H9 (cell line): ENCODE data around the gene COMMD4. TPM values are rescaled to one million over a fixed set of nuclear protein-coding genes. Genes with fewer than 3 reads are reported as not detected.

ENCODE experiments used
- DNase-seq: peaks from one replicate; pipeline ENCODE4 v3.0.0-alpha.2; 2017
- H2AFZ ChIP-seq: one replicate; pipeline ENCODE4 v1.6.1; 2013; ENCODE audit warnings: mild to moderate bottlenecking, low read length, control low read depth, moderate library complexity
- H2AK5ac ChIP-seq: 2 replicates; pipeline ENCODE4 v1.6.1; 2013; ENCODE audit warnings: low read length, control low read depth, mixed read lengths; ENCODE audit not compliant: insufficient read length
- H2BK120ac ChIP-seq: one replicate; pipeline ENCODE4 v1.6.1; 2013; ENCODE audit warnings: low read depth, mild to moderate bottlenecking, low read length, control low read depth, inconsistent platforms; ENCODE audit not compliant: poor library complexity, severe bottlenecking
- H2BK12ac ChIP-seq: 2 replicates; pipeline ENCODE4 v1.6.1; 2013; ENCODE audit warnings: low read length, control low read depth, mixed read lengths, low read depth; ENCODE audit not compliant: insufficient read length
- H2BK15ac ChIP-seq: 2 replicates; pipeline ENCODE4 v1.6.1; 2013; ENCODE audit warnings: low read depth, low read length, control low read depth
- H2BK20ac ChIP-seq: one replicate; pipeline ENCODE4 v1.6.1; 2013; ENCODE audit warnings: low read depth, mild to moderate bottlenecking, low read length, control low read depth, inconsistent platforms; ENCODE audit not compliant: poor library complexity, severe bottlenecking
- H2BK5ac ChIP-seq: 2 replicates; pipeline ENCODE4 v1.6.1; 2013; ENCODE audit warnings: low read length, control low read depth, mixed read lengths; ENCODE audit not compliant: insufficient read length
- H3K14ac ChIP-seq: 2 replicates; pipeline ENCODE4 v1.6.1; 2013; ENCODE audit warnings: low read length, control low read depth; ENCODE audit not compliant: insufficient read depth
- H3K18ac ChIP-seq: 2 replicates; pipeline ENCODE4 v1.6.1; 2013; ENCODE audit warnings: low read depth, mild to moderate bottlenecking, mixed read lengths, low read length, control low read depth; ENCODE audit not compliant: insufficient read length
- H3K23ac ChIP-seq: 2 replicates; pipeline ENCODE4 v1.6.1; 2013; ENCODE audit warnings: low read length, control low read depth, mixed read lengths, low read depth; ENCODE audit not compliant: insufficient read length
- H3K23me2 ChIP-seq: 2 replicates; pipeline ENCODE4 v1.6.1; 2013; ENCODE audit warnings: low read depth, mild to moderate bottlenecking, mixed read lengths, low read length, control low read depth; ENCODE audit not compliant: insufficient read length, poor library complexity, severe bottlenecking
- H3K27ac ChIP-seq: 2 replicates; pipeline ENCODE4 v1.5.1; 2013; ENCODE audit warnings: low read length, control low read depth, mixed read lengths, low read depth; ENCODE audit not compliant: insufficient read length
- H3K27me3 ChIP-seq: 2 replicates; pipeline ENCODE4 v1.6.1; 2013; ENCODE audit warnings: low read length, control low read depth, inconsistent platforms; ENCODE audit not compliant: insufficient read depth
- H3K4ac ChIP-seq: 2 replicates; pipeline ENCODE4 v1.6.1; 2013; ENCODE audit warnings: low read depth, mild to moderate bottlenecking, control low read depth, inconsistent platforms, low read length, moderate library complexity
- H3K4me1 ChIP-seq: 2 replicates; pipeline ENCODE4 v1.6.1; 2013; ENCODE audit warnings: low read length, control low read depth, inconsistent platforms; ENCODE audit not compliant: insufficient read depth
- H3K4me2 ChIP-seq: 2 replicates; pipeline ENCODE4 v1.6.1; 2013; ENCODE audit warnings: low read length, control low read depth, mixed read lengths; ENCODE audit not compliant: insufficient read length, insufficient read depth
- H3K56ac ChIP-seq: 2 replicates; pipeline ENCODE4 v1.6.1; 2013; ENCODE audit warnings: low read depth, mild to moderate bottlenecking, mixed read lengths, low read length, control low read depth; ENCODE audit not compliant: insufficient read length
- H3K79me1 ChIP-seq: 2 replicates; pipeline ENCODE4 v1.6.1; 2013; ENCODE audit warnings: low read depth, mild to moderate bottlenecking, moderate library complexity, low read length, control low read depth, inconsistent platforms; ENCODE audit not compliant: insufficient read depth, poor library complexity, severe bottlenecking
- H3K79me2 ChIP-seq: 2 replicates; pipeline ENCODE4 v1.6.1; 2013; ENCODE audit warnings: low read length, control low read depth, inconsistent platforms; ENCODE audit not compliant: insufficient read depth
- H3K9ac ChIP-seq: 2 replicates; pipeline ENCODE4 v1.6.1; 2013; ENCODE audit warnings: low read length, control low read depth, mixed read lengths; ENCODE audit not compliant: insufficient read length; ENCODE audit errors: extremely low read depth
- H3K9me3 ChIP-seq: one replicate; pipeline ENCODE4 v1.6.1; 2013; ENCODE audit warnings: low read depth, low read length, inconsistent platforms; ENCODE audit not compliant: control insufficient read depth
- H3T11ph ChIP-seq: one replicate; pipeline ENCODE4 v1.6.1; 2013; ENCODE audit warnings: mild to moderate bottlenecking, low read length, control low read depth, inconsistent platforms
- H4K20me1 ChIP-seq: one replicate; pipeline ENCODE4 v1.6.1; 2013; ENCODE audit not compliant: control insufficient read depth, insufficient read length, insufficient read depth
- H4K5ac ChIP-seq: 2 replicates; pipeline ENCODE4 v1.6.1; 2013; ENCODE audit warnings: low read depth, mild to moderate bottlenecking, mixed read lengths, low read length, control low read depth; ENCODE audit not compliant: insufficient read length
- H4K8ac ChIP-seq: replicated peaks from 2 replicates; pipeline ENCODE4 v1.6.1; 2013; ENCODE audit warnings: low read length, control low read depth, mixed read lengths, low read depth; ENCODE audit not compliant: insufficient read length
- H4K91ac ChIP-seq: 2 replicates; pipeline ENCODE4 v1.6.1; 2013; ENCODE audit warnings: low read depth, mild to moderate bottlenecking, moderate library complexity, mixed read lengths, low read length, control low read depth; ENCODE audit not compliant: insufficient read length
- H3K27ac Mint-ChIP-seq, 3 experiments: 2 replicates in 2 of 3; 3 replicates in 1 of 3; pipeline ENCODE4 v1.8.0; 2020 to 2021; ENCODE audit warnings: mixed read lengths in 3 of 3, mild to moderate bottlenecking in 1 of 3, moderate library complexity in 1 of 3
- H3K27me3 Mint-ChIP-seq: 2 replicates; pipeline ENCODE4 v1.8.0; 2021; ENCODE audit warnings: low read depth, mild to moderate bottlenecking, moderate library complexity, mixed read lengths
- H3K36me3 Mint-ChIP-seq, 3 experiments: 2 replicates in 2 of 3; 3 replicates in 1 of 3; pipeline ENCODE4 v1.8.0; 2020 to 2021; ENCODE audit warnings: low read depth in 3 of 3, mixed read lengths in 3 of 3; ENCODE audit not compliant: insufficient read depth in 1 of 3
- H3K4me1 Mint-ChIP-seq, 2 experiments: 2 replicates each; pipeline ENCODE4 v1.8.0; 2020; ENCODE audit warnings: mixed read lengths in 2 of 2
- H3K4me3 Mint-ChIP-seq, 2 experiments: 2 replicates in 1 of 2; 3 replicates in 1 of 2; pipeline ENCODE4 v1.8.0; 2020 to 2021; ENCODE audit warnings: mild to moderate bottlenecking in 2 of 2, mixed read lengths in 2 of 2, moderate library complexity in 1 of 2
- H3K9me3 Mint-ChIP-seq, 2 experiments: 2 replicates in 1 of 2; 3 replicates in 1 of 2; pipeline ENCODE4 v1.8.0; 2020; ENCODE audit warnings: mild to moderate bottlenecking in 2 of 2, mixed read lengths in 2 of 2, moderate library complexity in 1 of 2
- WGBS: extraction: QIAGEN DNeasy Blood & Tissue Kit; methylation state at CpG from one replicate; pipeline ENCODE4 v1.1.7; 2013; ENCODE audit warnings: missing lambda C conversion rate, low lambda C conversion rate, mixed read lengths; ENCODE audit not compliant: insufficient read length; ENCODE audit errors: extremely low coverage; 5-methylcytosine and 5-hydroxymethylcytosine counted together
- total RNA-seq: library from RNA; stranded (reverse); gene quantifications from 2 replicates; pipeline ENCODE4 v1.2.1, GENCODE V29; 2021
- TF ChIP-seq, protein P1 (sequence below): fragments of 200-600 bp; sonication (generic); conservative IDR thresholded peaks from 3 replicates; pipeline ENCODE4 v1.8.0; 2021; ENCODE audit warnings: antibody characterized with exemption, mild to moderate bottlenecking

Gene COMMD4
- total RNA-seq, 1 experiment from 2014 or later = 146 TPM

DNA sequence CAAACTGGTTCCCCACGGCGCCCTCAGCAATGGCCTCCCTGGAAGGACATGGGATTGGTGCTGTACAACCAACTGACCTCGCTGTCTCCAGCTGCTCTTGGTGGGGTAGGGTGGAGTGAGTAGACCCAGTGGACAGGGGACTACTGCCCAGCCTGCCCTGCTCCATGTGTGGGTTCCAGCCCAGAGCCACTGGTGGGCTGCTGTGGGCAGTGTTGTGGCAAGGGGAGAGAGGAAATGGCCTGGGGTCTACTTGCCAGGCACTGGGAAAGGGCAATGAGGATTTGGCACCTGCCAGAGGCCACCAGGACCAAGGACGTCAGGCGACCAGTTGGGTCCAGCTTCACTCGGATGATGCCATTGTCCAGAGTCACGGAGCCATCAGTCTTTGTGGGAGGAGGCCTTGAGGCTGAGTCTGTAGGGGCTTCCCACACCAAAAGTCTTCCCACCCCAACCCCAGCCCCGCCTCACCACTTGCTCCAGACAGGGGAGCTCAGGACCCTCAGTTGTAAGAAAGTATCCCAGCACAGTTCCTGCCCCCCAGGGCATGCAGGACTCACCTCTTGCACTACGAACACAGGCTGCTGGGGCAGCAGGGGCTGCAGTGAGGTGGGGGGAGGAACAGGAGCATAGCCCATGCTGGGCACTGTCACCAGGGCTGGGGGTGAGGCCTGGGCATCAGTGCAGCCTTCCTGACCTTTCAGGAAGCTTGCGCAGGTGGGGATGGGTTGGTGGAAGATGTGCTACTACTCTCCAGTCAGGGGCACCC lies 23.1 kb downstream of the COMMD4 start:
- peaks cover 11 to 35% (median 28%) of the 10 kb centered on the region in 3 experiments; a peak in 6 of 7 replicates for H3K36me3 Mint-ChIP-seq
- H2AFZ ChIP-seq = no peak overlapping the region
- no peak overlapping the region for H4K91ac ChIP-seq
- no peak overlapping the region for H4K8ac ChIP-seq
- H3K56ac ChIP-seq = no peak overlapping the region
- H3K79me2 ChIP-seq = no peaks in the 10 kb centered on the region
- no peaks in the 10 kb centered on the region for H3K27me3 ChIP-seq
- no peak overlapping the region for H3K23ac ChIP-seq
- peaks cover 1% of the 10 kb centered on the region; the same call in 1 of the 2 replicates for H3K27me3 Mint-ChIP-seq
- no peak overlapping the region for H2BK20ac ChIP-seq
- no peak overlapping the region for H3K14ac ChIP-seq
- no peaks in the 10 kb centered on the region for H3K23me2 ChIP-seq
- no CpG with 5 or more reads among the region's 10 CpGs for WGBS
- no peak overlapping the region for H2BK5ac ChIP-seq
- no peak overlapping the region for H3K27ac Mint-ChIP-seq
- H3K9me3 ChIP-seq = no peaks in the 10 kb centered on the region
- H3K27ac ChIP-seq = no peak overlapping the region
- H3K4me2 ChIP-seq = no peak overlapping the region
- H2BK12ac ChIP-seq = no peak overlapping the region
- no peaks in the 10 kb centered on the region for H3K4me1 ChIP-seq
- H4K20me1 ChIP-seq = no peaks in the 10 kb centered on the region
- TF ChIP-seq, protein P1, sequence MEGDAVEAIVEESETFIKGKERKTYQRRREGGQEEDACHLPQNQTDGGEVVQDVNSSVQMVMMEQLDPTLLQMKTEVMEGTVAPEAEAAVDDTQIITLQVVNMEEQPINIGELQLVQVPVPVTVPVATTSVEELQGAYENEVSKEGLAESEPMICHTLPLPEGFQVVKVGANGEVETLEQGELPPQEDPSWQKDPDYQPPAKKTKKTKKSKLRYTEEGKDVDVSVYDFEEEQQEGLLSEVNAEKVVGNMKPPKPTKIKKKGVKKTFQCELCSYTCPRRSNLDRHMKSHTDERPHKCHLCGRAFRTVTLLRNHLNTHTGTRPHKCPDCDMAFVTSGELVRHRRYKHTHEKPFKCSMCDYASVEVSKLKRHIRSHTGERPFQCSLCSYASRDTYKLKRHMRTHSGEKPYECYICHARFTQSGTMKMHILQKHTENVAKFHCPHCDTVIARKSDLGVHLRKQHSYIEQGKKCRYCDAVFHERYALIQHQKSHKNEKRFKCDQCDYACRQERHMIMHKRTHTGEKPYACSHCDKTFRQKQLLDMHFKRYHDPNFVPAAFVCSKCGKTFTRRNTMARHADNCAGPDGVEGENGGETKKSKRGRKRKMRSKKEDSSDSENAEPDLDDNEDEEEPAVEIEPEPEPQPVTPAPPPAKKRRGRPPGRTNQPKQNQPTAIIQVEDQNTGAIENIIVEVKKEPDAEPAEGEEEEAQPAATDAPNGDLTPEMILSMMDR = no peak
- no peak overlapping the region for H3K4ac ChIP-seq
- H3K9me3 Mint-ChIP-seq = no peaks in the 10 kb centered on the region
- DNase-seq = no peak
- no peak overlapping the region for H2AK5ac ChIP-seq
- no peak overlapping the region for H2BK120ac ChIP-seq
- H3K4me1 Mint-ChIP-seq = no peaks in the 10 kb centered on the region; a peak in 1 of 4 replicates
- H3K4me3 Mint-ChIP-seq = no peak overlapping the region
- no peak overlapping the region for H3K9ac ChIP-seq
- H3K79me1 ChIP-seq = no peaks in the 10 kb centered on the region
- H3K18ac ChIP-seq = no peak overlapping the region
- no peak overlapping the region for H2BK15ac ChIP-seq
- no peak overlapping the region for H4K5ac ChIP-seq
- no peak overlapping the region for H3T11ph ChIP-seq
